DMS79 (cell line): ENCODE results near the gene PRKACA.
"Not testable (repeated sequence)": the region's sequence is repeated elsewhere in the genome, so short reads cannot be mapped to it uniquely, and the experiment has no call there.

Experiments used
- DNase-seq: peaks from one replicate; lab custom pipeline; 2025; lab: John Stamatoyannopoulos, UW

The PRKACA gene

GRCh38 chr19:14147797-14148605 lies 30.4 kb upstream of the PRKACA start:
- peak; percentile 9 for DNase-seq

- no peak for DNase-seq
These were observed 29.2 kb upstream of the PRKACA start for GRCh38 chr19:14146789-14147216.

GRCh38 chr19:14146169-14146568 lies 28.6 kb upstream of the PRKACA start:
- DNase-seq, result not testable (repeated sequence)

- DNase-seq, result no peak
These were observed 27.8 kb upstream of the PRKACA start for GRCh38 chr19:14145381-14145780.

- DNase-seq, result no peak
These were observed 25.0 kb upstream of the PRKACA start for GRCh38 chr19:14142262-14143190.

- no peak for DNase-seq
These were observed 23.5 kb upstream of the PRKACA start for GRCh38 chr19:14141041-14141440.

GRCh38 chr19:14139944-14140343 lies 22.4 kb upstream of the PRKACA start:
- no peak for DNase-seq

- peak; percentile 42 for DNase-seq
These were observed 21.2 kb upstream of the PRKACA start for GRCh38 chr19:14138576-14139265.

GRCh38 chr19:14136509-14137281 lies 19.1 kb upstream of the PRKACA start, which contains the start of gene ASF1B:
ASF1B (minus strand) TSS chr19:14136589; CDS start chr19:14136456, 133 bp downstream.
- peak; percentile 100 for DNase-seq

- no peak for DNase-seq
These were observed 18.5 kb upstream of the PRKACA start for GRCh38 chr19:14135985-14136508.

GRCh38 chr19:14135355-14135754 lies 17.8 kb upstream of the PRKACA start:
- DNase-seq, result no peak

- no peak for DNase-seq
These were observed 10.5 kb upstream of the PRKACA start for GRCh38 chr19:14127929-14128509.

GRCh38 chr19:14127176-14127575 lies 9.6 kb upstream of the PRKACA start:
- no peak for DNase-seq

GRCh38 chr19:14122924-14123323 lies 5.4 kb upstream of the PRKACA start:
- DNase-seq, result no peak

GRCh38 chr19:14120497-14120780 lies 2.9 kb upstream of the PRKACA start:
- DNase-seq, result no peak

- no peak for DNase-seq
These were observed 2.3 kb upstream of the PRKACA start for GRCh38 chr19:14119644-14120496.

GRCh38 chr19:14119146-14119545 lies 1.6 kb upstream of the PRKACA start:
- DNase-seq, result no peak

GRCh38 chr19:14118165-14119051 lies 846 bp upstream of the PRKACA start:
- no peak for DNase-seq
